ENCODE data around the gene BTBD6.
A peak's percentile ranks its signal among the peaks of the same experiment; 100 is the strongest.

BTBD6 gene

GRCh38 chr14:105248368-105249181 is at the start of gene BTBD6:
BTBD6 (plus strand) TSS chr14:105248533; CDS start chr14:105248712, 179 bp downstream.
- DNase-seq (ENCODE audit: extremely low read depth in 1 of 2, low read depth in 1 of 2), result peak; percentile 67 to 71

GRCh38 chr14:105198588-105198987 is 49.7 kb upstream of the BTBD6 start:
- no peak for DNase-seq (ENCODE audit: extremely low read depth in 1 of 2, low read depth in 1 of 2)

GRCh38 chr14:105199093-105199492 is 49.2 kb upstream of the BTBD6 start:
- no peak for DNase-seq (ENCODE audit: extremely low read depth in 1 of 2, low read depth in 1 of 2)

GRCh38 chr14:105200074-105200473 is 48.3 kb upstream of the BTBD6 start:
- DNase-seq (ENCODE audit: extremely low read depth in 1 of 2, low read depth in 1 of 2), result no peak

GRCh38 chr14:105200641-105201040 is 47.7 kb upstream of the BTBD6 start:
- DNase-seq (ENCODE audit: extremely low read depth in 1 of 2, low read depth in 1 of 2), result no peak

- DNase-seq (ENCODE audit: extremely low read depth in 1 of 2, low read depth in 1 of 2), result no peak
These were observed 47.0 kb upstream of the BTBD6 start for GRCh38 chr14:105201156-105201924.

- DNase-seq (ENCODE audit: extremely low read depth in 1 of 2, low read depth in 1 of 2), result peak in 1 of 2 donors; percentile 33
These were observed 46.3 kb upstream of the BTBD6 start for GRCh38 chr14:105201925-105202513.

GRCh38 chr14:105203057-105203531 is 45.2 kb upstream of the BTBD6 start:
- peak in 1 of 2 donors; percentile 27 for DNase-seq (ENCODE audit: extremely low read depth in 1 of 2, low read depth in 1 of 2)

GRCh38 chr14:105203701-105204100 is 44.6 kb upstream of the BTBD6 start:
- DNase-seq (ENCODE audit: extremely low read depth in 1 of 2, low read depth in 1 of 2), result no peak

GRCh38 chr14:105204206-105204930 is 44.0 kb upstream of the BTBD6 start:
- DNase-seq (ENCODE audit: extremely low read depth in 1 of 2, low read depth in 1 of 2), result no peak

- no peak for DNase-seq (ENCODE audit: extremely low read depth in 1 of 2, low read depth in 1 of 2)
These were observed 43.2 kb upstream of the BTBD6 start for GRCh38 chr14:105204931-105205672.

GRCh38 chr14:105205673-105206208 is 42.6 kb upstream of the BTBD6 start:
- no peak for DNase-seq (ENCODE audit: extremely low read depth in 1 of 2, low read depth in 1 of 2)

GRCh38 chr14:105206873-105207272 is 41.5 kb upstream of the BTBD6 start:
- no peak for DNase-seq (ENCODE audit: extremely low read depth in 1 of 2, low read depth in 1 of 2)

GRCh38 chr14:105207460-105207901 is 40.9 kb upstream of the BTBD6 start:
- DNase-seq (ENCODE audit: extremely low read depth in 1 of 2, low read depth in 1 of 2), result no peak

- no peak for DNase-seq (ENCODE audit: extremely low read depth in 1 of 2, low read depth in 1 of 2)
These were observed 40.2 kb upstream of the BTBD6 start for GRCh38 chr14:105207996-105208737.

GRCh38 chr14:105208738-105209075 is 39.6 kb upstream of the BTBD6 start:
- DNase-seq (ENCODE audit: extremely low read depth in 1 of 2, low read depth in 1 of 2), result no peak

- DNase-seq (ENCODE audit: extremely low read depth in 1 of 2, low read depth in 1 of 2), result no peak
These were observed 39.2 kb upstream of the BTBD6 start for GRCh38 chr14:105209091-105209490.

- DNase-seq (ENCODE audit: extremely low read depth in 1 of 2, low read depth in 1 of 2), result no peak
These were observed 38.7 kb upstream of the BTBD6 start for GRCh38 chr14:105209646-105210045.
